PC-9 (cell line): ENCODE measurements around the gene PRF1. TPM values are rescaled to one million over a fixed set of nuclear protein-coding genes. Genes with fewer than 3 reads are reported as not detected.

Experiments used
- BruUV-seq: library from RNA; stranded (reverse); fragments of 400-500 nt; replicated peaks from 2 replicates; lab custom pipeline; 2021; lab: Mats Ljungman, UMichigan
- CTCF ChIA-PET: fragments of 300-600 bp; sonication (Branson Sonifier 250); formaldehyde crosslinking; loops from one replicate; lab custom pipeline; 2022; ENCODE audit warnings: antibody characterized with exemption; lab: Charles Lee
- POLR2A ChIA-PET: fragments of 300-600 bp; sonication (Branson Sonifier 250); formaldehyde crosslinking; loops from one replicate; lab custom pipeline; 2022; ENCODE audit warnings: antibody characterized with exemption; ENCODE audit not compliant: unreplicated experiment; lab: Charles Lee
- DNase-seq, 2 experiments: peaks; one replicate each; pipeline versions ENCODE4 v3.0.0 to v3.0.0-alpha.2; 2015 to 2022; ENCODE audit warnings: mixed read lengths in 1 of 2
- H2AFZ ChIP-seq: fragments of 200-600 bp; sonication (generic); 2 replicates; pipeline ENCODE4 v1.8.1; 2017; ENCODE audit warnings: antibody characterized with exemption
- H3F3A ChIP-seq: fragments of 200-600 bp; sonication (generic); 2 replicates; pipeline ENCODE4 v1.8.1; 2017; ENCODE audit warnings: antibody characterized with exemption, mild to moderate bottlenecking, low read depth; ENCODE audit not compliant: insufficient read depth
- H3K27ac ChIP-seq: fragments of 200-600 bp; sonication (generic); 2 replicates; pipeline ENCODE4 v1.6.1; 2016; ENCODE audit warnings: mixed run types
- H3K27me3 ChIP-seq: fragments of 200-600 bp; sonication (generic); 2 replicates; pipeline ENCODE4 v1.6.1; 2016; ENCODE audit warnings: low read depth, mixed run types; ENCODE audit not compliant: insufficient read depth
- H3K36me3 ChIP-seq: fragments of 200-600 bp; sonication (generic); 2 replicates; pipeline ENCODE4 v1.6.1; 2016; ENCODE audit warnings: low read depth, mixed run types
- H3K4me1 ChIP-seq: fragments of 200-600 bp; sonication (generic); replicated peaks from 2 replicates; pipeline ENCODE4 v1.6.1; 2016; ENCODE audit warnings: mixed run types; ENCODE audit not compliant: insufficient read depth
- H3K4me2 ChIP-seq: fragments of 200-600 bp; sonication (generic); 2 replicates; pipeline ENCODE4 v1.6.1; 2017; ENCODE audit warnings: mixed run types
- H3K4me3 ChIP-seq: fragments of 200-600 bp; sonication (generic); 2 replicates; pipeline ENCODE4 v1.6.1; 2016; ENCODE audit warnings: mixed run types
- H3K79me2 ChIP-seq: fragments of 200-600 bp; sonication (generic); 2 replicates; pipeline ENCODE4 v1.6.1; 2017; ENCODE audit warnings: low read depth, mixed run types
- H3K9me2 ChIP-seq: fragments of 200-600 bp; sonication (generic); 2 replicates; pipeline ENCODE4 v1.8.1; 2017; ENCODE audit warnings: mild to moderate bottlenecking; ENCODE audit not compliant: insufficient read depth
- H3K9me3 ChIP-seq: fragments of 200-600 bp; sonication (generic); 2 replicates; pipeline ENCODE4 v1.8.1; 2016; ENCODE audit warnings: low read depth; ENCODE audit not compliant: insufficient read depth
- H4K20me1 ChIP-seq: fragments of 200-600 bp; sonication (generic); 2 replicates; pipeline ENCODE4 v1.8.1; 2017; ENCODE audit not compliant: insufficient read depth
- EZH2 ChIP-seq: fragments of 200-600 bp; sonication (generic); IDR thresholded peaks from 2 replicates; pipeline ENCODE4 v1.8.0; 2017; ENCODE audit warnings: antibody characterized with exemption, low read depth
- intact Hi-C: fragments of 100-400 bp; cut with micrococcal nuclease; formaldehyde crosslinking; loops from one replicate; pipeline ENCODE4 v1.10.0; 2022; ENCODE audit not compliant: unreplicated experiment
- total RNA-seq: library from RNA; stranded (reverse); gene quantifications from 2 replicates; pipeline ENCODE4 v1.2.3, GENCODE V29; 2021

The PRF1 gene
- total RNA-seq, 1 experiment from 2014 or later, result not detected

- Histone ChIP-seq H3K27me3 (no peaks in the 10 kb centered on the region), H3K9me2 (no peaks in the 10 kb centered on the region), H2AFZ (no peak overlapping the region), H3K4me2 (no peak overlapping the region), H3K27ac (no peak overlapping the region), H3K36me3 (no peaks in the 10 kb centered on the region), H3K9me3 (no peaks in the 10 kb centered on the region), H4K20me1 (no peaks in the 10 kb centered on the region; the same call in 1 of the 2 replicates), H3F3A (peaks cover 3% of the 10 kb centered on the region; the same call in 1 of the 2 replicates), H3K4me3 (no peak overlapping the region), H3K4me1 (no peaks in the 10 kb centered on the region), H3K79me2 (no peaks in the 10 kb centered on the region)
- BruUV-seq, result no TSS peak
- DNase-seq, result no peak
- POLR2A ChIA-PET, result no interaction called here
- intact Hi-C loops, result loop anchor here (1.0 kb wide), 1 partner anchor 371 kb away; no protein-coding TSS in a partner anchor
- CTCF ChIA-PET, result interaction anchor here (0.5 to 0.9 kb wide), 5 partner anchors 209 to 736 kb away, joined by 3 to 11 read pairs (median 3); no protein-coding TSS in a partner anchor
- no peak for TF ChIP-seq EZH2
Measured at GRCh38 chr10:70549351-70549961, 53.1 kb downstream of the PRF1 start.

Other genes with a start within 250 kb of the PRF1 start
- gene LRRC20, start 220.1 kb downstream of the PRF1 start, total RNA-seq, result 40.2 and 41.5 TPM in 2 replicates
- 57.4 and 80.3 TPM in 2 replicates for gene EIF4EBP2, start 198.6 kb downstream of the PRF1 start, total RNA-seq
- gene NODAL, start 161.1 kb downstream of the PRF1 start, total RNA-seq, result not detected in 2 replicates
- gene PALD1, start 124.0 kb downstream of the PRF1 start, total RNA-seq, result 5.2 and 7.5 TPM in 2 replicates
- 1.9 and 2.7 TPM in 2 replicates for gene ADAMTS14, start 69.8 kb upstream of the PRF1 start, total RNA-seq
- not detected in 2 replicates for gene TBATA, start 182.6 kb upstream of the PRF1 start, total RNA-seq
- 96.9 and 141 TPM in 2 replicates for gene SGPL1, start 213.2 kb upstream of the PRF1 start, total RNA-seq